H1 (cell line): Measurements from ENCODE around the gene PIK3CA. TPM values are rescaled to one million over a fixed set of nuclear protein-coding genes. Genes with fewer than 3 reads are reported as not detected.

ENCODE experiments used
- CTCF ChIA-PET: fragments of 300-600 bp; sonication (Branson Sonifier 250); formaldehyde crosslinking; loops from one replicate; lab custom pipeline; 2021; ENCODE audit not compliant: partially characterized antibody; lab: Charles Lee
- POLR2A ChIA-PET: fragments of 300-600 bp; sonication (Branson Sonifier 250); formaldehyde crosslinking; loops from one replicate; lab custom pipeline; 2021; ENCODE audit warnings: inconsistent platforms; ENCODE audit not compliant: partially characterized antibody; lab: Charles Lee
- DNase-seq, 2 experiments: peaks; one replicate each; pipeline versions ENCODE4 v3.0.0 to v3.0.0-alpha.2; 2010 to 2022; ENCODE audit warnings: low spot score in 2 of 2, low read depth in 1 of 2, mixed read lengths in 1 of 2
- FAIRE-seq: peaks from 2 replicates; lab custom pipeline; 2011; peaks lifted over from hg19 to GRCh38; lab: Jason Lieb, UNC
- H2AFZ ChIP-seq: 2 replicates; pipeline ENCODE4 v1.8.1; 2012; ENCODE audit warnings: low read length, inconsistent platforms
- H2AK5ac ChIP-seq: 2 replicates; pipeline ENCODE4 v1.6.1; 2013; ENCODE audit warnings: low read depth, low read length
- H2BK120ac ChIP-seq: replicated peaks from 2 replicates; pipeline ENCODE3; 2013; ENCODE audit warnings: low read depth, low read length, inconsistent platforms
- H2BK12ac ChIP-seq: 2 replicates; pipeline ENCODE4 v1.6.1; 2013; ENCODE audit warnings: low read depth, low read length
- H2BK15ac ChIP-seq: 2 replicates; pipeline ENCODE4 v1.6.1; 2013; ENCODE audit warnings: low read length
- H2BK20ac ChIP-seq: 2 replicates; pipeline ENCODE4 v1.6.1; 2013; ENCODE audit warnings: low read length
- H2BK5ac ChIP-seq: 2 replicates; pipeline ENCODE4 v1.6.1; 2013; ENCODE audit warnings: low read depth, low read length
- H3K14ac ChIP-seq: 2 replicates; pipeline ENCODE4 v1.6.1; 2013; ENCODE audit warnings: inconsistent platforms; ENCODE audit not compliant: insufficient read length
- H3K18ac ChIP-seq: 2 replicates; pipeline ENCODE4 v1.6.1; 2013; ENCODE audit warnings: low read length; ENCODE audit errors: extremely low read depth
- H3K23ac ChIP-seq: 2 replicates; pipeline ENCODE4 v1.6.1; 2013; ENCODE audit warnings: inconsistent platforms; ENCODE audit not compliant: insufficient read length
- H3K23me2 ChIP-seq: 2 replicates; pipeline ENCODE4 v1.6.1; 2013; ENCODE audit warnings: low read depth, low read length
- H3K27ac ChIP-seq: 2 replicates; pipeline ENCODE4 v1.6.1; 2011; ENCODE audit warnings: low read depth, low read length, inconsistent platforms
- H3K27me3 ChIP-seq, 4 experiments: replicated peaks in 1 of 4; 1 replicate in 1 of 4; 2 replicates in 3 of 4; pipeline versions ENCODE4 v1.6.1 to v1.8.1; 2011 to 2013; ENCODE audit warnings: low read length in 3 of 4, mild to moderate bottlenecking in 3 of 4, inconsistent platforms in 2 of 4, mixed read lengths in 2 of 4, moderate library complexity in 1 of 4; ENCODE audit not compliant: control insufficient read depth in 3 of 4, insufficient read depth in 3 of 4; ENCODE audit errors: extremely low read depth in 1 of 4
- H3K36me3 ChIP-seq, 4 experiments: 2 replicates each; pipeline versions ENCODE4 v1.6.1 to v1.8.1; 2011 to 2013; ENCODE audit warnings: mild to moderate bottlenecking in 4 of 4, low read length in 3 of 4, moderate library complexity in 2 of 4, control low read depth in 1 of 4, inconsistent platforms in 1 of 4; ENCODE audit not compliant: insufficient read depth in 4 of 4, control insufficient read depth in 2 of 4
- H3K4ac ChIP-seq: replicated peaks from 2 replicates; pipeline ENCODE3; 2013; ENCODE audit warnings: low read length, low read depth, mixed read lengths, inconsistent platforms; ENCODE audit not compliant: insufficient read length
- H3K4me1 ChIP-seq, 4 experiments: replicated peaks in 1 of 4; 1 replicate in 1 of 4; 2 replicates in 3 of 4; pipeline versions ENCODE4 v1.6.1 to v1.8.1; 2011 to 2013; ENCODE audit warnings: low read length in 3 of 4, inconsistent platforms in 2 of 4, mixed read lengths in 1 of 4; ENCODE audit not compliant: insufficient read depth in 4 of 4, control insufficient read depth in 3 of 4
- H3K4me2 ChIP-seq, 2 experiments: 2 replicates each; pipeline versions ENCODE4 v1.6.1 to v1.8.1; 2011 to 2013; ENCODE audit warnings: low read depth in 2 of 2, low read length in 2 of 2, control low read depth in 1 of 2, inconsistent platforms in 1 of 2, mild to moderate bottlenecking in 1 of 2; ENCODE audit not compliant: insufficient read depth in 1 of 2
- H3K4me3 ChIP-seq, 4 experiments: fragments of 200-600, 300-600 bp in 1 of 4; sonication (generic), shearing (Covaris generic), sonication (Bioruptor Twin) in 1 of 4; 2 replicates each; pipeline versions ENCODE4 v1.5.1 to v1.8.1; 2011 to 2016; ENCODE audit warnings: low read length in 4 of 4, low read depth in 3 of 4, control low read depth in 2 of 4, inconsistent platforms in 2 of 4, mild to moderate bottlenecking in 2 of 4, mixed read lengths in 1 of 4, moderate library complexity in 1 of 4; ENCODE audit not compliant: insufficient read depth in 2 of 4; ENCODE audit errors: extremely low read depth in 1 of 4
- H3K56ac ChIP-seq: replicated peaks from 2 replicates; pipeline ENCODE3; 2013; ENCODE audit warnings: low read depth, mild to moderate bottlenecking, mixed read lengths, low read length, inconsistent platforms; ENCODE audit not compliant: insufficient read length
- H3K79me1 ChIP-seq: 2 replicates; pipeline ENCODE4 v1.6.1; 2013; ENCODE audit warnings: low read depth, low read length, control low read depth
- H3K79me2 ChIP-seq, 2 experiments: 2 replicates each; pipeline versions ENCODE4 v1.6.1 to v1.8.1; 2012 to 2013; ENCODE audit warnings: low read length in 2 of 2, mild to moderate bottlenecking in 2 of 2, inconsistent platforms in 1 of 2; ENCODE audit not compliant: insufficient read depth in 2 of 2, control insufficient read depth in 1 of 2
- H3K9ac ChIP-seq, 4 experiments: replicated peaks in 1 of 4; 1 replicate in 1 of 4; 2 replicates in 3 of 4; pipeline versions ENCODE4 v1.6.1 to v1.8.1; 2011 to 2013; ENCODE audit warnings: low read depth in 3 of 4, low read length in 3 of 4, control low read depth in 2 of 4, mild to moderate bottlenecking in 2 of 4, moderate library complexity in 2 of 4, inconsistent platforms in 1 of 4; ENCODE audit errors: extremely low read depth in 1 of 4
- H3K9me3 ChIP-seq, 2 experiments: 2 replicates each; pipeline versions ENCODE4 v1.6.1 to v1.8.1; 2012 to 2013; ENCODE audit warnings: mild to moderate bottlenecking in 2 of 2, moderate library complexity in 2 of 2, control low read depth in 1 of 2, inconsistent platforms in 1 of 2, low read depth in 1 of 2, low read length in 1 of 2, mixed read lengths in 1 of 2; ENCODE audit not compliant: insufficient read depth in 2 of 2
- H4K20me1 ChIP-seq, 2 experiments: replicated peaks in 1 of 2; 2 replicates each; pipeline versions ENCODE3 to v1.8.1; 2011 to 2013; ENCODE audit warnings: inconsistent platforms in 2 of 2, low read length in 2 of 2, mild to moderate bottlenecking in 1 of 2; ENCODE audit not compliant: insufficient read depth in 2 of 2, control insufficient read depth in 1 of 2
- H4K5ac ChIP-seq: 2 replicates; pipeline ENCODE4 v1.6.1; 2013; ENCODE audit warnings: low read length, low read depth, mixed read lengths, inconsistent platforms; ENCODE audit not compliant: insufficient read length
- H4K8ac ChIP-seq: 2 replicates; pipeline ENCODE4 v1.8.0; 2013; ENCODE audit warnings: mild to moderate bottlenecking, moderate library complexity, low read length, inconsistent platforms; ENCODE audit not compliant: insufficient read depth; ENCODE audit errors: extremely low read depth
- H4K91ac ChIP-seq: replicated peaks from 2 replicates; pipeline ENCODE3; 2013; ENCODE audit warnings: low read length, mixed read lengths, inconsistent platforms; ENCODE audit not compliant: insufficient read length
- WGBS, 2 experiments: shearing (Covaris generic) in 1 of 2; methylation state at CpG; one replicate each; pipeline versions ENCODE4 v1.1.6 to v1.1.7; 2013 to 2015; ENCODE audit warnings: low lambda C conversion rate in 2 of 2, mixed read lengths in 2 of 2, inconsistent platforms in 1 of 2, low coverage in 1 of 2, missing lambda C conversion rate in 1 of 2; ENCODE audit not compliant: insufficient replicate concordance in 2 of 2, insufficient coverage in 1 of 2, insufficient read length in 1 of 2; ENCODE audit errors: extremely low coverage in 1 of 2, missing lambda C conversion rate in 1 of 2; 5-methylcytosine and 5-hydroxymethylcytosine counted together
- polyA plus RNA-seq, 7 experiments: library from polyadenylated mRNA; depleted of rRNA in 3 of 7; stranded (reverse) in 5 of 7; unstranded in 2 of 7; fragments of >200 nt in 5 of 7; fragments of 200-250 nt in 2 of 7; gene quantifications; 1 replicate in 5 of 7; 2 replicates in 1 of 7; 4 replicates in 1 of 7; pipeline versions ENCODE4 v1.2.1 to v1.2.3, GENCODE V29; 2011 to 2013; ENCODE audit warnings: missing spikeins in 2 of 7, mixed read lengths in 2 of 7
- total RNA-seq: library from RNA; stranded (reverse); fragmentation: NEBNext Ultra II Directional; extraction: Animal tissue kit (Norgen Biotek cat#: 25700); gene quantifications from 2 replicates; pipeline ENCODE4 v1.2.1, GENCODE V29; 2021

The PIK3CA gene
- total and polyA plus RNA-seq, 2 of the 8 experiments (the other 6 are each of a cell fraction or from before 2014, with no cell fraction given), result 1.6 to 11.3 TPM

GRCh38 chr3:179265092-179265491, 116.9 kb downstream of the PIK3CA start:
- H2AK5ac ChIP-seq, result no peak overlapping the region
- no peak overlapping the region for H4K5ac ChIP-seq
- H2BK5ac ChIP-seq, result no peak overlapping the region
- H3K9me3 ChIP-seq, result peaks cover 4 to 13% of the 10 kb centered on the region in 2 experiments; a peak in 1 of 4 replicates
- H3K9ac ChIP-seq, result no peak overlapping the region
- no peaks in the 10 kb centered on the region; the same call in 1 of the 2 replicates for H3K23me2 ChIP-seq
- no peak overlapping the region for H2BK20ac ChIP-seq
- no peak for DNase-seq
- no peak overlapping the region for H2BK12ac ChIP-seq
- no peak overlapping the region for H2AFZ ChIP-seq
- H2BK120ac ChIP-seq, result no peak overlapping the region
- no peak overlapping the region for H3K23ac ChIP-seq
- H3K56ac ChIP-seq, result no peak overlapping the region
- H4K91ac ChIP-seq, result no peak overlapping the region
- FAIRE-seq, result no peak
- no peak overlapping the region for H2BK15ac ChIP-seq
- WGBS, 2 experiments, result 71% methylated on average over 1 of the region's 1 CpG; no CpG with 5 or more reads in 1 of the 2 experiments
- H4K8ac ChIP-seq, result no peak overlapping the region
- H3K4me2 ChIP-seq, result no peak overlapping the region
- H3K14ac ChIP-seq, result no peak overlapping the region
- H3K18ac ChIP-seq, result no peak overlapping the region
- no peaks in the 10 kb centered on the region for H3K79me2 ChIP-seq
- no peak overlapping the region for H3K4me3 ChIP-seq
- H4K20me1 ChIP-seq, result no peaks in the 10 kb centered on the region
- no peak overlapping the region for H3K27ac ChIP-seq
- CTCF ChIA-PET, result interaction anchor here (0.6 to 1.6 kb wide), 3 partner anchors 51 to 195 kb away, joined by 3 to 5 read pairs (median 3); no protein-coding TSS in a partner anchor
- no peaks in the 10 kb centered on the region for H3K79me1 ChIP-seq
- peaks cover 0 to 3% (median 0%) of the 10 kb centered on the region in 4 experiments; a peak in 2 of 7 replicates for H3K27me3 ChIP-seq
- H3K4ac ChIP-seq, result no peak overlapping the region
- H3K4me1 ChIP-seq, result peaks cover 0 to 2% (median 0%) of the 10 kb centered on the region in 4 experiments; a peak in 1 of 7 replicates
- no peaks in the 10 kb centered on the region for H3K36me3 ChIP-seq
- POLR2A ChIA-PET, result interaction anchor here (1.5 kb wide), 1 partner anchor 9 kb away, joined by 3 read pairs; no protein-coding TSS in a partner anchor
